Endothelial cell of umbilical vein (primary cell): ENCODE data around the gene HSPA12A.

Source experiments
- MYC ChIP-seq: IDR thresholded peaks from one replicate; pipeline ENCODE4 v1.6.1; 2011; ENCODE audit warnings: mild to moderate bottlenecking, low read depth, low read length
- POLR2A ChIP-seq: IDR thresholded peaks from 2 replicates; pipeline ENCODE4 v1.6.1; 2012; ENCODE audit warnings: low read depth, mild to moderate bottlenecking, control low read depth, low read length
- POLR2AphosphoS5 ChIP-seq: IDR thresholded peaks from 2 replicates; pipeline ENCODE4 v1.6.1; 2012; ENCODE audit warnings: low read depth, mild to moderate bottlenecking, control low read depth, low read length, moderate library complexity; ENCODE audit not compliant: insufficient read depth
- TF ChIP-seq, protein P1 (sequence below), 2 donors: IDR thresholded peaks; 1 replicate in 1 of 2; 2 replicates in 1 of 2; pipeline ENCODE4 v1.5.1; 2011; ENCODE audit warnings: low read length in 2 of 2, mild to moderate bottlenecking in 2 of 2, moderate library complexity in 2 of 2, control low read depth in 1 of 2, inconsistent platforms in 1 of 2, low read depth in 1 of 2; ENCODE audit not compliant: insufficient read depth in 1 of 2; ENCODE audit errors: extremely low read depth in 1 of 2

DNA sequence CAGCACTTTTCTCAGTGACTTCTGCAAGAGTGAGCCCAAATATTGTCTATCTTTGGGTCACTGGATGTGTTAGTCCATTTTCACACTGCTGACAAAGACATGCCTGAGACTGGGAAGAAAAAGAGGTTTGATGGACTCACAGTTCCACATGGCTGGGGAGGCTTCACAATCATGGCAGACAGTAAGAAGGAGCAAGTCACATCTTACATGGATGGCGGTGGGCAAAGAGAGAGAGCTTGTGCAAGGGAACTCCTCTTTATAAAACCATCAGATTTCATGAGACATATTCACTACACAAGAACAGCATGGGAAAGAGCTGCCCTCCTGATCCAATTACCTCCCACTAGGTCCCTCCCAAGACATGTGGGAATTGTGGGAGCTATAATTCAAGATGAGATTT lies 6.1 kb upstream of the HSPA12A start:
- TF ChIP-seq, protein P1, sequence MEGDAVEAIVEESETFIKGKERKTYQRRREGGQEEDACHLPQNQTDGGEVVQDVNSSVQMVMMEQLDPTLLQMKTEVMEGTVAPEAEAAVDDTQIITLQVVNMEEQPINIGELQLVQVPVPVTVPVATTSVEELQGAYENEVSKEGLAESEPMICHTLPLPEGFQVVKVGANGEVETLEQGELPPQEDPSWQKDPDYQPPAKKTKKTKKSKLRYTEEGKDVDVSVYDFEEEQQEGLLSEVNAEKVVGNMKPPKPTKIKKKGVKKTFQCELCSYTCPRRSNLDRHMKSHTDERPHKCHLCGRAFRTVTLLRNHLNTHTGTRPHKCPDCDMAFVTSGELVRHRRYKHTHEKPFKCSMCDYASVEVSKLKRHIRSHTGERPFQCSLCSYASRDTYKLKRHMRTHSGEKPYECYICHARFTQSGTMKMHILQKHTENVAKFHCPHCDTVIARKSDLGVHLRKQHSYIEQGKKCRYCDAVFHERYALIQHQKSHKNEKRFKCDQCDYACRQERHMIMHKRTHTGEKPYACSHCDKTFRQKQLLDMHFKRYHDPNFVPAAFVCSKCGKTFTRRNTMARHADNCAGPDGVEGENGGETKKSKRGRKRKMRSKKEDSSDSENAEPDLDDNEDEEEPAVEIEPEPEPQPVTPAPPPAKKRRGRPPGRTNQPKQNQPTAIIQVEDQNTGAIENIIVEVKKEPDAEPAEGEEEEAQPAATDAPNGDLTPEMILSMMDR (IDR thresholded peaks at IDR 0.05; ENCODE audit: extremely low read depth in 1 of 2, insufficient read depth in 1 of 2, low read depth in 1 of 2, low read length in 2 of 2): no peak
- TF ChIP-seq POLR2AphosphoS5 (no peak), POLR2A (no peak), MYC (no peak)
